Astrocyte (in vitro differentiated cells and primary cell): Measurements from ENCODE around the gene LRRC10. TPM values are rescaled to one million over a fixed set of nuclear protein-coding genes. Genes with fewer than 3 reads are reported as not detected.

Experiments
- DNase-seq: peaks from one replicate; pipeline ENCODE4 v3.0.0-alpha.2; 2010; ENCODE audit warnings: low read depth
- FAIRE-seq: peaks from 2 replicates; lab custom pipeline; 2011; peaks lifted over from hg19 to GRCh38; lab: Jason Lieb, UNC
- H2AFZ ChIP-seq: 2 replicates; pipeline ENCODE4 v1.6.0; 2012; ENCODE audit warnings: low read depth, low read length, inconsistent platforms
- H3K27ac ChIP-seq: 2 replicates; pipeline ENCODE4 v1.5.1; 2011; ENCODE audit warnings: low read depth, low read length, inconsistent platforms
- H3K27me3 ChIP-seq: 2 replicates; pipeline ENCODE4 v1.6.0; 2011; ENCODE audit warnings: low read length, inconsistent platforms; ENCODE audit not compliant: insufficient read depth
- H3K36me3 ChIP-seq: 2 replicates; pipeline ENCODE4 v1.5.1; 2011; ENCODE audit warnings: low read length, inconsistent platforms; ENCODE audit not compliant: insufficient read depth
- H3K4me1 ChIP-seq: 2 replicates; pipeline ENCODE4 v1.5.1; 2011; ENCODE audit warnings: low read length, inconsistent platforms; ENCODE audit not compliant: insufficient read depth
- H3K4me2 ChIP-seq: 2 replicates; pipeline ENCODE4 v1.6.0; 2012; ENCODE audit warnings: low read length, inconsistent platforms
- H3K4me3 ChIP-seq: 2 replicates; pipeline ENCODE4 v1.5.1; 2011; ENCODE audit warnings: low read depth, mild to moderate bottlenecking, low read length, inconsistent platforms; ENCODE audit not compliant: insufficient read depth
- H3K79me2 ChIP-seq: 2 replicates; pipeline ENCODE4 v1.6.0; 2012; ENCODE audit warnings: mild to moderate bottlenecking, low read length, inconsistent platforms; ENCODE audit not compliant: insufficient read depth
- H3K9ac ChIP-seq: 2 replicates; pipeline ENCODE4 v1.6.0; 2012; ENCODE audit warnings: mild to moderate bottlenecking, low read length, inconsistent platforms
- H3K9me3 ChIP-seq: 2 replicates; pipeline ENCODE4 v1.5.1; 2012; ENCODE audit warnings: low read depth, mild to moderate bottlenecking, low read length, inconsistent platforms; ENCODE audit not compliant: insufficient read depth
- H4K20me1 ChIP-seq: 2 replicates; pipeline ENCODE4 v1.6.0; 2012; ENCODE audit warnings: low read length, inconsistent platforms; ENCODE audit not compliant: insufficient read depth
- H3K27ac Mint-ChIP-seq: one replicate; pipeline ENCODE4 v1.8.0; 2021; ENCODE audit warnings: mild to moderate bottlenecking, mixed read lengths; ENCODE audit not compliant: unreplicated experiment
- H3K27me3 Mint-ChIP-seq: one replicate; pipeline ENCODE4 v1.8.0; 2021; ENCODE audit warnings: low read depth, mixed read lengths; ENCODE audit not compliant: unreplicated experiment
- H3K36me3 Mint-ChIP-seq: one replicate; pipeline ENCODE4 v1.8.0; 2021; ENCODE audit warnings: low read depth, mixed read lengths; ENCODE audit not compliant: unreplicated experiment
- H3K4me1 Mint-ChIP-seq: one replicate; pipeline ENCODE4 v1.8.0; 2021; ENCODE audit warnings: low read depth, mixed read lengths; ENCODE audit not compliant: unreplicated experiment
- H3K4me3 Mint-ChIP-seq: one replicate; pipeline ENCODE4 v1.8.0; 2021; ENCODE audit warnings: mild to moderate bottlenecking, moderate library complexity, mixed read lengths; ENCODE audit not compliant: unreplicated experiment
- H3K9me3 Mint-ChIP-seq: one replicate; pipeline ENCODE4 v1.8.0; 2021; ENCODE audit warnings: mild to moderate bottlenecking, mixed read lengths; ENCODE audit not compliant: unreplicated experiment
- EZH2 ChIP-seq: IDR thresholded peaks from 2 replicates; pipeline ENCODE4 v1.6.1; 2012; ENCODE audit warnings: mild to moderate bottlenecking, low read length, inconsistent platforms; ENCODE audit not compliant: insufficient read depth
- total RNA-seq: library from RNA; stranded (reverse); gene quantifications from 2 replicates; pipeline ENCODE4 v1.2.1, GENCODE V29; 2021
- TF ChIP-seq, protein P1 (sequence below): IDR thresholded peaks from 2 replicates; pipeline ENCODE4 v1.5.1; 2011; ENCODE audit warnings: low read depth, mild to moderate bottlenecking, inconsistent platforms, low read length, moderate library complexity; ENCODE audit not compliant: insufficient read depth

The LRRC10 gene
- total RNA-seq, 1 donor from 2014 or later, result not detected

DNA sequence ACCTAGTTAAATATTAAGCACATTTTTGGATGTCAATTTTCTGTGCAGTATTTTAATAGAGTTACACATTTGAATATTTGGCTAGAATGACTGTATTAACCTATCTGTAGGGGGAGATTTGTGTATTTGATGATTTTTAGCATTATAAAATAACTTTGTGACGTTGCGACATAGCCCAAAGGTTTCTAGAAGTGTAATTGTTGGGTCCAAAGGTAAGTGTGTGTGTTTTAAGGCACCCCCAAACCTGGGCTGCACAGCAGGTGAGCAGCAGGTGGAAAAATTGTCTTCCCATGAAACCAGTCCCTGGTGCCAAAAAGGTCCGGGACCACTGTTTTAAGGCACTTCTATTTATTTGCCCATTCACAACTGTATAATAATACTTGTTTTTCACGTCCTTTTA is 22.2 kb downstream of the LRRC10 start:
- peaks cover 61% of the 10 kb centered on the region for H3K36me3 ChIP-seq
- peaks cover 11% of the 10 kb centered on the region for H3K36me3 Mint-ChIP-seq

DNA sequence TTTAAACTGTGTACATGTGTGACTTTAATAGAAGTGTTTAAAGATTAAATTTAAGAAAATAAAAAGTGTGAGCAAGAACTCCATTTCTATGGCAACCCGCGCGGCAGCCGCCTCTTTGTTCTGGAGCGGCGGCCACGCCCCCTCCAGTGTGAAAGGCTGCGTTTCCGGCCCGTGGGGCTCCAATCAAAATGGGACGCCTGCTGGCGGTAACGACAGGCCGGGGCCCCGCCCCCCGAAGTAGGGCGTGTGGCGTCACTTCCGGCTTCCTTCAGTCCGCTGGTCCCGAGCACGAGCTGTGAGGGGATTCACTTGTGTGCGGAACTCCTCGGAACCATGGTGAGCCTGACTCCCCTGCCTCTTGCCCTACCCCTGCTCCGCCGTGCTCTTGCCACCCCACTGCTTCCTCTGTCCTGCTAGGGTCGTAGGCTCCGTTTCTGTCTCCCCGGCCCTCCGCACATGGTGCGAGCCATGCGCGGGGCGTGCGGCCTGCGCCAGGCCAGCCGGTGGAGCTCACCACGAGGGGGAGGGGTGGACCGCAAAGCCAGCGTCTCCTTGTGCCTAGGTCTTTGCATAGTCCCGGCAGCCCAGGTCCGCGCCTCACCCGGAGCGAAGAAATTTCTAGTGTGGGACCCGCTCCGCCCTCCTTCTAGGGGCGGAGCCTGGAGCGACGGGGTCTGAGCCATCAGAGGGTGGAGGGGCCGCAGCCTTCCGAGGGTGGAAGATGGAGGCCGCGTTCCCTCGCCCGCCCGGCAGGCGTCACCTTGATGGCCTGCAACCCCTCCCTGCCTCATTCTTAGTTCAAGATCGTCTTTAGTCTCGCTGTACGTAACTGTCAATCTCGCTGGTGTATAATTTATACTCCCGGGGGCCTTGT is 25.3 kb downstream of the LRRC10 start, which contains the start of gene CCT2:
Gene CCT2 (plus strand): TSS at position 271 of the 874 bp plus-strand sequence. CDS start 63 bp downstream, at position 334.
- Mint-ChIP-seq H3K27me3 (no peaks in the 10 kb centered on the region), H3K4me1 (no peaks in the 10 kb centered on the region), H3K36me3 (peaks cover 9% of the 10 kb centered on the region), H3K27ac (peak within 1 kb of the TSS; percentile 70), H3K4me3 (peak within 1 kb of the TSS; percentile 93), H3K9me3 (no peaks in the 10 kb centered on the region)
- Histone ChIP-seq H3K27ac (peak within 1 kb of the TSS; percentile 98), H3K36me3 (peaks cover 37% of the 10 kb centered on the region), H3K27me3 (no peaks in the 10 kb centered on the region), H3K4me3 (peak within 1 kb of the TSS; percentile 97), H3K4me2 (peak within 1 kb of the TSS; percentile 87), H3K79me2 (peaks cover 47% of the 10 kb centered on the region), H2AFZ (peak within 1 kb of the TSS; percentile 90), H4K20me1 (peaks cover 25% of the 10 kb centered on the region), H3K9me3 (no peaks in the 10 kb centered on the region), H3K4me1 (no peaks in the 10 kb centered on the region), H3K9ac (peak within 1 kb of the TSS; percentile 97)
- DNase-seq (peak; percentile 84), FAIRE-seq (no peak)
- TF ChIP-seq, protein P1, sequence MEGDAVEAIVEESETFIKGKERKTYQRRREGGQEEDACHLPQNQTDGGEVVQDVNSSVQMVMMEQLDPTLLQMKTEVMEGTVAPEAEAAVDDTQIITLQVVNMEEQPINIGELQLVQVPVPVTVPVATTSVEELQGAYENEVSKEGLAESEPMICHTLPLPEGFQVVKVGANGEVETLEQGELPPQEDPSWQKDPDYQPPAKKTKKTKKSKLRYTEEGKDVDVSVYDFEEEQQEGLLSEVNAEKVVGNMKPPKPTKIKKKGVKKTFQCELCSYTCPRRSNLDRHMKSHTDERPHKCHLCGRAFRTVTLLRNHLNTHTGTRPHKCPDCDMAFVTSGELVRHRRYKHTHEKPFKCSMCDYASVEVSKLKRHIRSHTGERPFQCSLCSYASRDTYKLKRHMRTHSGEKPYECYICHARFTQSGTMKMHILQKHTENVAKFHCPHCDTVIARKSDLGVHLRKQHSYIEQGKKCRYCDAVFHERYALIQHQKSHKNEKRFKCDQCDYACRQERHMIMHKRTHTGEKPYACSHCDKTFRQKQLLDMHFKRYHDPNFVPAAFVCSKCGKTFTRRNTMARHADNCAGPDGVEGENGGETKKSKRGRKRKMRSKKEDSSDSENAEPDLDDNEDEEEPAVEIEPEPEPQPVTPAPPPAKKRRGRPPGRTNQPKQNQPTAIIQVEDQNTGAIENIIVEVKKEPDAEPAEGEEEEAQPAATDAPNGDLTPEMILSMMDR, result peak; percentile 16
- TF ChIP-seq EZH2, result no peak

More for the DNA sequence above, 22.2 kb downstream of the LRRC10 start:
- DNase-seq, result no peak
- H2AFZ ChIP-seq, result no peak overlapping the region
- Mint-ChIP-seq H3K9me3 (no peaks in the 10 kb centered on the region), H3K27ac (no peak overlapping the region), H3K4me3 (no peak overlapping the region), H3K4me1 (no peaks in the 10 kb centered on the region), H3K27me3 (no peaks in the 10 kb centered on the region)
- TF ChIP-seq, protein P1, result no peak
- TF ChIP-seq EZH2, result no peak
- peaks cover 64% of the 10 kb centered on the region for H3K79me2 ChIP-seq
- no peak overlapping the region for H3K9ac ChIP-seq
- H3K9me3 ChIP-seq, result no peaks in the 10 kb centered on the region
- no peaks in the 10 kb centered on the region for H3K27me3 ChIP-seq
- H4K20me1 ChIP-seq, result peaks cover 34% of the 10 kb centered on the region
- no peak overlapping the region for H3K27ac ChIP-seq
- no peaks in the 10 kb centered on the region for H3K4me1 ChIP-seq
- no peak overlapping the region for H3K4me3 ChIP-seq
- no peak overlapping the region for H3K4me2 ChIP-seq
- FAIRE-seq, result no peak
